HG03025 (cell line): ENCODE measurements around the gene DYNC1H1.

Experiments used
- ATAC-seq: cut with Tn5 transposase; IDR thresholded peaks from one replicate; pipeline ENCODE4 v1.9.1; 2021; ENCODE audit warnings: mild to moderate bottlenecking, moderate library complexity; ENCODE audit not compliant: unreplicated experiment, low FRiP score

DYNC1H1 gene

GRCh38 chr14:102084931-102085330 is 120.6 kb downstream of the DYNC1H1 start:
- ATAC-seq, result no peak

- no peak for ATAC-seq
These were observed 121.1 kb downstream of the DYNC1H1 start for GRCh38 chr14:102085488-102085887.

GRCh38 chr14:102085948-102086708 is 121.8 kb downstream of the DYNC1H1 start:
- ATAC-seq, result peak; percentile 10

- no peak for ATAC-seq
These were observed 122.3 kb downstream of the DYNC1H1 start for GRCh38 chr14:102086709-102086971.

GRCh38 chr14:102086972-102087761 is 122.8 kb downstream of the DYNC1H1 start, which contains the start of gene HSP90AA1:
TSS of gene HSP90AA1 (minus strand) at chr14:102087044. CDS start at chr14:102086378, 666 bp downstream.
- peak; percentile 75 for ATAC-seq

- no peak for ATAC-seq
These were observed 123.3 kb downstream of the DYNC1H1 start for GRCh38 chr14:102087762-102088011.

- ATAC-seq, result no peak
These were observed 123.8 kb downstream of the DYNC1H1 start for GRCh38 chr14:102088012-102088792.

GRCh38 chr14:102089621-102090343 is 125.4 kb downstream of the DYNC1H1 start:
- no peak for ATAC-seq

- ATAC-seq, result no peak
These were observed 126.3 kb downstream of the DYNC1H1 start for GRCh38 chr14:102090713-102091112.

GRCh38 chr14:102092806-102093205 is 128.4 kb downstream of the DYNC1H1 start:
- ATAC-seq, result no peak

GRCh38 chr14:102094101-102094500 is 129.7 kb downstream of the DYNC1H1 start:
- no peak for ATAC-seq

- ATAC-seq, result no peak
These were observed 131.0 kb downstream of the DYNC1H1 start for GRCh38 chr14:102095231-102095870.

GRCh38 chr14:102095871-102096568 is 131.6 kb downstream of the DYNC1H1 start:
- no peak for ATAC-seq

GRCh38 chr14:102096569-102097188 is 132.3 kb downstream of the DYNC1H1 start:
- no peak for ATAC-seq

- no peak for ATAC-seq
These were observed 133.2 kb downstream of the DYNC1H1 start for GRCh38 chr14:102097441-102098135.

- ATAC-seq, result peak; percentile 47
These were observed 138.8 kb downstream of the DYNC1H1 start for GRCh38 chr14:102103062-102103695.

- no peak for ATAC-seq
These were observed 141.0 kb downstream of the DYNC1H1 start for GRCh38 chr14:102105369-102105768.
